NCI-H82 (cell line): Measurements from ENCODE around the gene CLK3.
A peak's percentile ranks its signal among the peaks of the same experiment; 100 is the strongest.
"Not testable (repeated sequence)": the region's sequence is repeated elsewhere in the genome, so short reads cannot be mapped to it uniquely, and the experiment has no call there.

Experiments used
- DNase-seq: peaks from one replicate; lab custom pipeline; 2025; lab: John Stamatoyannopoulos, UW

The CLK3 gene

DNA sequence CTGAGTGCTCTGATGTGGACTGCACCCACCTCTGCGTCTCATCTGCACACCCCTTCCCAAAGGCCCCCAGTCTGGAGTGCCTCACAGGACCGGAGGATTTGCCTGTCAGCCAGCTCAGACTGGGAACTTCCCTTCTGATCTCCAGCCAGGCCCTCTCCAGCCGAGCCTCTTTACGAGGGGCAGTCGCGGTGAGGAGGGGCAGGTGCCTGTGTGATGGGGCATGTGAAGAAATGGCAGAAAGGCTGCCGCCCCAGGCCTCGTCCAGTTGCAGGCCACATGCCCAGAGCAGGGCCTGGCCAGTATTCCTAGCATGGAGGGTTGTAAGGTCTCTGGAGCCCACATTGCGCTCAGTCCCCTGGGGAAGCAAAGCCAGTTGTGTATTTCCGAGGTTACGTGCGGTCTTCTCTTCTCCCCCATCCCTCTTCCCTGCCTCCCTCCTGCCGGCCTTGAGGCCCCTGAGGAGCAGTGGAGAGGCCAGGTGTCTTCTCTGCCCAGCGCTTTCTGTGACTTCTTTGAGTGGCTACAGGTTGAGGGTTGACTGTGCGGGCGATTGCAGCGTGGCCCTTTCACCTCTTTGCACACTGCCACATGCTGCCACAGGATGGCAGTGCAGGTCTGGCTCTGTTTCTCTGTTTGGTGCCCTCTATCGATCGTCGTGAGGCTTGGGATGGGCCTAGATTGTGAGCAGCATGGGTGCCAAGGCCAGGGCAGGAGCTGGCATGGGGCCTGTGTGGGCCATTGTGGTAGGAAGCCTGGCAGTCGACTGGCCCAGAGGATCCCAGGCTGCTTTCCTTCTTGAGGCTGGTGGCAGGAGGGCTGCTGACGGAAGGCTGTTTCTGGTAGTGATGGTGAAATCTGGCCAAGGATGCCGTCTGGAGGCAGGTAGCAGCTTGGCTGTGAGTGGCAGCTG lies 5.3 kb downstream of the CLK3 start:
- peak; percentile 88 for DNase-seq

GRCh38 chr15:74621546-74621920 lies 5.9 kb downstream of the CLK3 start:
- DNase-seq = no peak

DNA sequence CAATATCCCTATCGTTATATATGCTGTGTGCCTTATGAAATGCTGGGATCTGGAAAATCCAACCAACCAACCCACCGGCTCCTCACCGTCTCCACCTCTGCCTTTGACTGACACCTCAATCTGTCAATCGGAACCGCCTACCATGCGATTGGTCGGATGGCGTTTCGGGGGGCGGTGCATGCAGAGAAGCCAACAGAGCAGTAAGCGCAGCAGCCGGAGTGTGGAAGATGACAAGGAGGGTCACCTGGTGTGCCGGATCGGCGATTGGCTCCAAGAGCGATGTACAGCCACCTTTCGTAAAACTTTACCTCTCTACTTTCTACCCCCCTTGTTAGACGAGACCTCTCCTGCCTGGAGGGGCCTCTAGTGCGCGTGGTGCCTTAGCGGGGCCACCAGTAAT lies 6.3 kb downstream of the CLK3 start:
- DNase-seq = peak; percentile 45

- DNase-seq = no peak
Measured at GRCh38 chr15:74622758-74623157, 7.1 kb downstream of the CLK3 start.

- DNase-seq = no peak
Measured at GRCh38 chr15:74624020-74624602, 8.5 kb downstream of the CLK3 start.

DNA sequence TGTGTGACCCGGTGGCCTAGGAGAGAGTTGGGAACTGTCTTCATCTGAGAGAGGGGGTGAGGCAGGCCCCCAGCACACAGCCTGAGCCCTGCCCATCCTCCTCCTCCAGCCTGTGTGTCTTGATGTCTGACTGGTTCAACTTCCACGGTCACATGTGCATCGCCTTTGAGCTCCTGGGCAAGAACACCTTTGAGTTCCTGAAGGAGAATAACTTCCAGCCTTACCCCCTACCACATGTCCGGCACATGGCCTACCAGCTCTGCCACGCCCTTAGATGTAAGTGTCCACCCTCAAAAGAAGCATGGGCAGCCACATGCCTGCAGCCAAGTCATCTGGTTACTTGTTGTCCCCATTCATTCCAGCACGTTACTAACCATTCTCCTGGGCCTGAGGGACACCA lies 10.1 kb downstream of the CLK3 start:
- DNase-seq = no peak

- no peak for DNase-seq
Measured at GRCh38 chr15:74626336-74626735, 10.7 kb downstream of the CLK3 start.

- no peak for DNase-seq
Measured at GRCh38 chr15:74626752-74627692, 11.4 kb downstream of the CLK3 start.

DNA sequence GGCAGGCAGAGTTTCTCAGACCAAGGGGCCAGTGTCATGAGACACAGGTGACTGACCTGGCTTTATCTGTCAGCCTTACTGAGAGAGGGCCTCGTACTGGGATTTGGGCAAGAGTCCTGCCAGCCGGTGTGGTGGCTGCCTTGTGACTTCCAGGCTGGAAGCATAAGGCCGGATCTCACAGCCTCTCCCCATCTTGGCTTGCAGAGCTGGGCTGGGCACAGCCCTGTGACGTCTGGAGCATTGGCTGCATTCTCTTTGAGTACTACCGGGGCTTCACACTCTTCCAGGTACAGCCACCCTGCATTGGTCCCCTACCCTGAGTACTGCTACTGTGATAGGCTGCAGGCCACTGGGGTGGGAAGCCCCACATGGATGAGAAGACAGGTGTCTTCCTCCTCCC lies 12.1 kb downstream of the CLK3 start:
- no peak for DNase-seq

DNA sequence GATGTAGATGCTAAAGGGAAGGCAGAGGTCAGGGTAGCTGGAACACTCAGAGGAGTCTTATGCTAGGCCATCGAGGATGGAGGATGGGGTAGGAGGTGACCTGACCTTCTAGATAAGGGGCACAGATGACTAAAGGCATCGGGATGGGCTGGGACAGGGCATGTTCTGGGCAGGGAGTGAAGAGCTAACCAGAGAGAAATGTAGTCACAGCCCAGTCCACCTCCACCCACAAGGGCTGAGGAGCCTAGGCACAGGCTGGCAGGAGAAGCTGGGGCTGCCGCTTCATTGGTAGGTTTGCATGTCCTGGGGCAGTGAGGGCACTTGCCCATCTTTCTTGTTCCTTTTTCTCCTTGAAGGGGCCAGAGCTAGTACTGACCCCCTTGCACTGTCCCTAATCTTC lies 12.6 kb downstream of the CLK3 start:
- no peak for DNase-seq

GRCh38 chr15:74628949-74629348 lies 13.3 kb downstream of the CLK3 start:
- no peak for DNase-seq

GRCh38 chr15:74629696-74630095 lies 14.1 kb downstream of the CLK3 start:
- DNase-seq = not testable (repeated sequence)

GRCh38 chr15:74630284-74631086 lies 14.8 kb downstream of the CLK3 start:
- DNase-seq = no peak

- DNase-seq = no peak
Measured at GRCh38 chr15:74631087-74631385, 15.4 kb downstream of the CLK3 start.

GRCh38 chr15:74631408-74631807 lies 15.8 kb downstream of the CLK3 start:
- peak; percentile 31 for DNase-seq

- DNase-seq = peak; percentile 76
Measured at GRCh38 chr15:74631935-74632560, 16.4 kb downstream of the CLK3 start.

DNA sequence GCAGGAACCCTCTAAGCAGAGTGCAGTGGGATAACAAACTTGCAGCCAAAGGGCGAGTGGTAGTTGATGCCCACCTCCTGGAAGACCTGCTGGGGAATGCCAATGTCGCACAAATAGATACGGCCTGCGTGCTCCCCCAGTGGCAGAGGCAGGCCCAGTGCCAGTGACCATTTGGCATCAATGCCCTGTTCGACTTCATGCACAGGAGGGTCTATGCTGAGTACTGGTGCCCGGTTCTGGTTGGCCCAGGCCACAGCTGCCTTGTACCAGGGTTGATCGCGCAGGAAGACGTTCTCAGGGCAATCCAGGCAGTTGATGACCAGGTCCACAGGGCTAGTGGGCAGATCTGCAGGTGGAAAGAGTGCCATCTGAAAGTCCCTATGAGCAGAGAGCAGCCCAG lies 17.0 kb downstream of the CLK3 start:
- DNase-seq = no peak

GRCh38 chr15:74633781-74634180 lies 18.1 kb downstream of the CLK3 start:
- no peak for DNase-seq

DNA sequence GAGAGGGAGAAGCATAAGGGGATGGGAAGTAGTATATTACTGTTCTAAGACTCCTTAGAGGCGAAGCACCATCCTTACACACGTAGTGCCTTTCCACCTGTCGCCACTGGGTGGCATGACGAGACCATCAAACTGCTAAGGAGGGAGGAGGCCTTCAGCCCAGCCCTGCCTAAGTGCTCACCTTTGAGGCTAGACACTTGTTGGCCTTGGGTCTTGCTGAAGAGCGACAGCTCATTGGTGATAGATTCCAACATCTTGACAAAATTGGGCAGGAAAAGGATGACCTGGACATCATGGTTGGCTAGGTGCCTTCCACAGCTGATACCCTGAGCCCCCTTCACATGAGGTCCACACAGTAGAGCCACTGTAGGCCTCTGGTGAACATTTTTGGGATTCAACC lies 19.6 kb downstream of the CLK3 start:
- DNase-seq = peak; percentile 84

GRCh38 chr15:74636984-74637383 lies 21.3 kb downstream of the CLK3 start:
- no peak for DNase-seq

- DNase-seq = no peak
Measured at GRCh38 chr15:74641151-74641550, 25.5 kb downstream of the CLK3 start.
